Endodermal cell (in vitro differentiated cells): ENCODE data around the gene MYH6. TPM values are rescaled to one million over a fixed set of nuclear protein-coding genes. Genes with fewer than 3 reads are reported as not detected.

ENCODE experiments used
- DNase-seq: peaks from one replicate; pipeline ENCODE4 v3.0.0-alpha.2; 2017
- H3K27ac ChIP-seq: 2 replicates; pipeline ENCODE4 v1.5.1; 2013; ENCODE audit warnings: mild to moderate bottlenecking, low read depth, low read length, moderate library complexity
- H3K27me3 ChIP-seq: 2 replicates; pipeline ENCODE4 v1.6.1; 2013; ENCODE audit warnings: mild to moderate bottlenecking, low read length, moderate library complexity; ENCODE audit not compliant: insufficient read depth, control insufficient read depth, poor library complexity, severe bottlenecking
- H3K36me3 ChIP-seq: 2 replicates; pipeline ENCODE4 v1.7.0; 2013; ENCODE audit warnings: mild to moderate bottlenecking, low read length, moderate library complexity; ENCODE audit not compliant: control insufficient read depth, insufficient read depth
- H3K4me1 ChIP-seq: one replicate; pipeline ENCODE4 v1.7.0; 2013; ENCODE audit warnings: low read length; ENCODE audit not compliant: control insufficient read depth, insufficient read depth
- H3K4me3 ChIP-seq: 2 replicates; pipeline ENCODE4 v1.5.1; 2013; ENCODE audit warnings: mild to moderate bottlenecking, low read length, moderate library complexity
- H3K9ac ChIP-seq: 2 replicates; pipeline ENCODE4 v1.6.1; 2013; ENCODE audit warnings: mild to moderate bottlenecking, low read length, moderate library complexity; ENCODE audit not compliant: poor library complexity, severe bottlenecking; ENCODE audit errors: extremely low read depth
- H3K9me3 ChIP-seq: 2 replicates; pipeline ENCODE4 v1.6.1; 2013; ENCODE audit warnings: mild to moderate bottlenecking, low read length, moderate library complexity; ENCODE audit not compliant: control insufficient read depth
- H3K27ac Mint-ChIP-seq: 2 replicates; pipeline ENCODE4 v1.8.0; 2020; ENCODE audit warnings: mixed read lengths
- H3K27me3 Mint-ChIP-seq: 2 replicates; pipeline ENCODE4 v1.8.0; 2021; ENCODE audit warnings: mild to moderate bottlenecking, mixed read lengths; ENCODE audit not compliant: insufficient read depth
- H3K36me3 Mint-ChIP-seq: 2 replicates; pipeline ENCODE4 v1.8.0; 2020; ENCODE audit warnings: low read depth, mixed read lengths
- H3K4me1 Mint-ChIP-seq: 2 replicates; pipeline ENCODE4 v1.8.0; 2020; ENCODE audit warnings: mixed read lengths
- H3K4me3 Mint-ChIP-seq: 2 replicates; pipeline ENCODE4 v1.8.0; 2020; ENCODE audit warnings: mild to moderate bottlenecking, moderate library complexity, mixed read lengths
- H3K9me3 Mint-ChIP-seq: 2 replicates; pipeline ENCODE4 v1.8.0; 2020; ENCODE audit warnings: mild to moderate bottlenecking, mixed read lengths
- CTCF ChIP-seq: fragments of 200-600 bp; sonication (generic); conservative IDR thresholded peaks from 2 replicates; pipeline ENCODE4 v1.5.0; 2021; ENCODE audit warnings: antibody characterized with exemption, mild to moderate bottlenecking
- WGBS, 2 experiments: methylation state at CpG; one replicate each; pipeline versions ENCODE4 v1.1.5 to v1.1.7; 2013; ENCODE audit warnings: missing lambda C conversion rate in 2 of 2, mixed read lengths in 1 of 2; ENCODE audit not compliant: insufficient coverage in 1 of 2, insufficient read length in 1 of 2; 5-methylcytosine and 5-hydroxymethylcytosine counted together
- total RNA-seq, 2 donors: library from RNA; stranded (reverse); fragmentation: NEBNext Ultra II Directional in 1 of 2; extraction: Animal tissue kit (Norgen Biotek cat#: 25700) in 1 of 2; gene quantifications; 2 replicates in 1 of 2; 3 replicates in 1 of 2; pipeline ENCODE4 v1.2.1, GENCODE V29; 2021

MYH6 gene
- total RNA-seq, 2 donors from 2014 or later, result not detected

- Mint-ChIP-seq H3K9me3 (no peaks in the 10 kb centered on the region), H3K27me3 (peaks cover 30% of the 10 kb centered on the region), H3K4me1 (peaks cover 13% of the 10 kb centered on the region), H3K4me3 (no peak overlapping the region), H3K36me3 (no peaks in the 10 kb centered on the region), H3K27ac (no peak overlapping the region)
- Histone ChIP-seq H3K27me3 (no peaks in the 10 kb centered on the region), H3K9ac (no peak overlapping the region), H3K9me3 (no peaks in the 10 kb centered on the region), H3K27ac (peak overlapping the region; percentile 90), H3K36me3 (no peaks in the 10 kb centered on the region), H3K4me1 (peaks cover 23% of the 10 kb centered on the region), H3K4me3 (no peak overlapping the region)
- WGBS, 2 experiments, result 80 to 89% methylated on average over 7 to 15 of the region's 15 CpGs
- DNase-seq, result peak; percentile 39
- TF ChIP-seq CTCF, result no peak
Measured at GRCh38 chr14:23436327-23437132, 28.5 kb upstream of the MYH6 start.

- no peaks in the 10 kb centered on the region for H3K9me3 ChIP-seq
- peaks cover 23% of the 10 kb centered on the region for H3K4me1 ChIP-seq
- peak; percentile 41 for DNase-seq
- TF ChIP-seq CTCF, result no peak
- Mint-ChIP-seq H3K27me3 (peaks cover 31% of the 10 kb centered on the region), H3K4me1 (peaks cover 13% of the 10 kb centered on the region), H3K9me3 (no peaks in the 10 kb centered on the region), H3K27ac (no peak within 1 kb of the TSS), H3K4me3 (no peak within 1 kb of the TSS), H3K36me3 (no peaks in the 10 kb centered on the region)
- no peak within 1 kb of the TSS for H3K4me3 ChIP-seq
- 63 to 84% methylated on average over 2 to 10 of the region's 10 CpGs for WGBS, 2 experiments
- H3K36me3 ChIP-seq, result no peaks in the 10 kb centered on the region
- H3K27ac ChIP-seq, result peak within 1 kb of the TSS; percentile 90
- H3K9ac ChIP-seq, result no peak within 1 kb of the TSS
- H3K27me3 ChIP-seq, result no peaks in the 10 kb centered on the region
Measured at GRCh38 chr14:23435543-23436326, 27.7 kb upstream of the MYH6 start, which contains the start of gene MYH7. MYH7 (minus strand) TSS chr14:23435660; CDS start chr14:23433732, 1,928 bp downstream.

DNA sequence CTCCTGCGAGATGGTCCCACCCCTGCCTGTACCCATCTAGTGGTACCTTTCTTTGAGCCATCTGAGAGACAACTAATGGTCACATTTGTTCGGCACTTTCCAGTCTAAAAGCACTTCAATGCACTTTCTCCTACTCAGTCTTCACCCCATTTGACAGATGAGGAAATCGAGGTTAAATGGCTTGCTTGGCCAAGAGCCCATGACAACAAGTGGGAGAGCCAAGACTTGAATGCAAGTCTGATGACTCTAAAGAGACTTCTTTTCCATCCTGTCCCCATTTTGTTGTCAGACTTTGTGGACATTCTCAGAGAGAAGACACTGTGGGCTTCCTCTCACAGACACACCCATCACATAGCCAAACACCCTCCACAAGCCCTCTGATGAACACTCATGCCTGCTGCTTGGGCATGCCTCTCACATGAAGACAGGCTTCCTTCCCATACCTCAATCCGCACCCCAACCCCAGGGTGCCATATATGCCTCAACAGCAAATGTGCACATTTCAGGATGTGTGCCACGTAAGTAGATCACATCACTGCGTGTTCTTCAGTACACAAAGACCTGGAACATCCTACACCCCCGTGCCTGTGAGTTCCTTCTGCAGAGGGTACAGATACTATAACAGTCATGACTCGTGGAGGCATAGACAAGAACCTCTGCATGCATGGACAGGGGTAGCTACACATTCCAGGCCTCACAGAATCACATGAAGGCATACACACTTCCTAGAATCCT, 26.6 kb upstream of the MYH6 start:
- Histone ChIP-seq H3K27ac (no peak overlapping the region), H3K27me3 (no peaks in the 10 kb centered on the region), H3K4me3 (no peak overlapping the region), H3K36me3 (no peaks in the 10 kb centered on the region), H3K9me3 (no peaks in the 10 kb centered on the region), H3K9ac (no peak overlapping the region), H3K4me1 (peaks cover 23% of the 10 kb centered on the region)
- TF ChIP-seq CTCF, result no peak
- DNase-seq, result no peak
- peaks cover 13% of the 10 kb centered on the region for H3K4me1 Mint-ChIP-seq
- H3K4me3 Mint-ChIP-seq, result no peak overlapping the region
- no peaks in the 10 kb centered on the region for H3K36me3 Mint-ChIP-seq
- H3K27ac Mint-ChIP-seq, result no peak overlapping the region
- H3K9me3 Mint-ChIP-seq, result no peaks in the 10 kb centered on the region
- peaks cover 31% of the 10 kb centered on the region for H3K27me3 Mint-ChIP-seq
- WGBS, 2 experiments, result 92 to 96% methylated on average over 8 of the region's 8 CpGs
